Colonic mucosa (tissue), 4 donors: ENCODE measurements around the gene CERK. TPM values are rescaled to one million over a fixed set of nuclear protein-coding genes. Genes with fewer than 3 reads are reported as not detected.
A peak's percentile ranks its signal among the peaks of the same experiment; 100 is the strongest.
"Not testable (repeated sequence)": the region's sequence is repeated elsewhere in the genome, so short reads cannot be mapped to it uniquely, and the experiment has no call there.

Experiments used
- DNase-seq: peaks from one replicate; pipeline ENCODE4 v3.0.0-alpha.2; 2020
- H3K27ac ChIP-seq: fragments of 200-600 bp; one replicate; pipeline ENCODE4 v1.8.0; 2021
- H3K27me3 ChIP-seq: fragments of 200-600 bp; one replicate; pipeline ENCODE4 v1.8.0; 2021
- H3K36me3 ChIP-seq: fragments of 200-600 bp; one replicate; pipeline ENCODE4 v1.8.0; 2021
- H3K4me1 ChIP-seq: fragments of 200-600 bp; one replicate; pipeline ENCODE4 v1.8.0; 2021; ENCODE audit warnings: mild to moderate bottlenecking
- H3K4me3 ChIP-seq: fragments of 200-600 bp; one replicate; pipeline ENCODE4 v1.8.0; 2021
- H3K9ac ChIP-seq, 2 donors: one replicate each; pipeline ENCODE4 v1.7.0; 2013; ENCODE audit warnings: control low read depth in 2 of 2, low read depth in 2 of 2, low read length in 2 of 2
- H3K9me3 ChIP-seq: fragments of 200-600 bp; one replicate; pipeline ENCODE4 v1.8.0; 2021
- intact Hi-C: fragments of 100-400 bp; cut with DNase I; formaldehyde crosslinking; loops from one replicate; pipeline ENCODE4 v1.14.1; 2022
- total RNA-seq, 2 donors: library from RNA; stranded (reverse); fragmentation: NEBNext Ultra II Directional in 1 of 2; extraction: Animal tissue kit (Norgen Biotek cat#: 25700) in 1 of 2; gene quantifications; one replicate each; pipeline ENCODE4 v1.2.1, GENCODE V29; 2021
- TF ChIP-seq, protein P1 (sequence below): fragments of 200-600 bp; IDR thresholded peaks from one replicate; pipeline ENCODE4 v1.8.0; 2022; ENCODE audit warnings: antibody characterized with exemption, mild to moderate bottlenecking
- donor health status: healthy.
- donor health status: DM: no; HTN: no; CAD: no.
- donor health status: DM: no; HTN: no; CAD: no.

Gene CERK
- total RNA-seq, 2 donors from 2014 or later, result 24.7 to 46.6 TPM

DNA sequence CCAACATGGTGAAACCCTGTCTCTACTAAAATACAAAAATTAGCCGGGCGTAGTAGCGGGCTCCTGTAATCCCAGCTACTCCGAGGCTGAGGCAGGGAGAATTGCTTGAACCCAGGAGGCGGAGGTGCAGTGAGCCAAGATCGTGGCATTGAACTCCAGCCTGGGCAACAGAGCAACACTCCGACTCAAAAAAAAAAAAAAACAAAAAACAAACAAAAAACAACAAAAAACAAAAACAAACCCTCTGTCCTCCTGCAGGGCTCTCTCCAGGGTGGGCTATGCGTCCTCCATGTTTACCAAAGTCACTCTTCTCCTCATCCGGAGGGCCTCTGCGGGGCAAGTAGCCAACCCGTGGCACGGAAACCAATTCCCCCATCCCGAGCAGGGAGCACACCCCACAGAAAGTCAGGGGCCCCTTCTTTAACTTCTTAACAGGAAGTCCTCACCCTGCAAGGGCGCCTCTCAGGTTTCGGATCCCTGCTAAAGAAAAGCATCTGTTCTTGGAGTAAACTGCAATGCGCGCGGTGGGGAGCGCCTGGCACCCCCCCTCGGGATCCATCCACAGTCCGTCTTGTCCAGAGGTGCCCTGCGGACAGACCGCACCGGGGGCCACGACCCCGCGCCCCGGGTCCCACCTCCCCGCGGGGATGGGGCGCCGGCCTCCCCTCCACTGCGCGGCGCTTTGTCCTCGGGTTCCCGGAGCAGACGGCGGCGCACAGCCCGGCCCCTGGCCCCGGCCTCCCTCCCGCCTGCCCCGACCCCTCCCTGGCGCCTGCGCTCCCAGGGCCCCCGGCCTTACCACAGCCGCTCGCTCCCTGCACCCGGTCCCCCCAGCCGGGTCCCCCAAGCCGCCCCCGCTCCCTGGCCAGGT lies 712 bp downstream of the CERK start:
- DNase-seq, result no peak
- H3K4me1 ChIP-seq, result peaks cover 36% of the 10 kb centered on the region
- H3K27me3 ChIP-seq, result no peaks in the 10 kb centered on the region
- intact Hi-C loops, result loop anchor here (10.0 kb wide), 1 partner anchor 163 kb away; no protein-coding TSS in a partner anchor
- H3K27ac ChIP-seq, result peak overlapping the region; percentile 85
- no peaks in the 10 kb centered on the region for H3K9me3 ChIP-seq
- peak overlapping the region; percentile 84 for H3K4me3 ChIP-seq
- no peaks in the 10 kb centered on the region for H3K36me3 ChIP-seq
- TF ChIP-seq, protein P1, sequence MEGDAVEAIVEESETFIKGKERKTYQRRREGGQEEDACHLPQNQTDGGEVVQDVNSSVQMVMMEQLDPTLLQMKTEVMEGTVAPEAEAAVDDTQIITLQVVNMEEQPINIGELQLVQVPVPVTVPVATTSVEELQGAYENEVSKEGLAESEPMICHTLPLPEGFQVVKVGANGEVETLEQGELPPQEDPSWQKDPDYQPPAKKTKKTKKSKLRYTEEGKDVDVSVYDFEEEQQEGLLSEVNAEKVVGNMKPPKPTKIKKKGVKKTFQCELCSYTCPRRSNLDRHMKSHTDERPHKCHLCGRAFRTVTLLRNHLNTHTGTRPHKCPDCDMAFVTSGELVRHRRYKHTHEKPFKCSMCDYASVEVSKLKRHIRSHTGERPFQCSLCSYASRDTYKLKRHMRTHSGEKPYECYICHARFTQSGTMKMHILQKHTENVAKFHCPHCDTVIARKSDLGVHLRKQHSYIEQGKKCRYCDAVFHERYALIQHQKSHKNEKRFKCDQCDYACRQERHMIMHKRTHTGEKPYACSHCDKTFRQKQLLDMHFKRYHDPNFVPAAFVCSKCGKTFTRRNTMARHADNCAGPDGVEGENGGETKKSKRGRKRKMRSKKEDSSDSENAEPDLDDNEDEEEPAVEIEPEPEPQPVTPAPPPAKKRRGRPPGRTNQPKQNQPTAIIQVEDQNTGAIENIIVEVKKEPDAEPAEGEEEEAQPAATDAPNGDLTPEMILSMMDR, result no peak
- H3K9ac ChIP-seq, result peak overlapping the region; percentile 87 to 92

DNA sequence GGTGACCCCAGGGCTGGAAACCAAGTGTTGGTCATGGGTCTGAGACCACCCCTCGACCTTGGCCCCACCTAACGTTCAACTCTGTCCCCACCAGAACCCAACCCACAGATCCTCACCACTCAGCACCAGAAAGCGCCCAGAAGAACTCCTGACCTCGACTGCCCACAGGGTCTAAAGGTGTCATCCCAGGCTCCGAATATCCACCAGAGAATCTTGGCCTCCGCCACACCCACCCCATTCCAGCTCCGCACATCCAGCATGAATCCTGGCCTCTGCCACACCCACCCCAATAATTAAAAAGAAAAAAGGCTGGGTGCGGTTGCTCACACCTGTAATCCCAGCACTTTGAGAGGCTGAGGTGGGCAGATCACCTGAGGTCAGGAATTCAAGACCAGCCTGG lies 1.3 kb downstream of the CERK start:
- Histone ChIP-seq H3K4me1 (peaks cover 40% of the 10 kb centered on the region), H3K9ac (peak overlapping the region; percentile 35 to 87), H3K9me3 (no peaks in the 10 kb centered on the region), H3K36me3 (no peaks in the 10 kb centered on the region), H3K27ac (peak overlapping the region; percentile 85), H3K4me3 (peak overlapping the region; percentile 84), H3K27me3 (no peaks in the 10 kb centered on the region)
- peak; percentile 69 for DNase-seq
- intact Hi-C loops, result loop anchor here (10.0 kb wide), 1 partner anchor 162 kb away; no protein-coding TSS in a partner anchor
- TF ChIP-seq, protein P1, result no peak

DNA sequence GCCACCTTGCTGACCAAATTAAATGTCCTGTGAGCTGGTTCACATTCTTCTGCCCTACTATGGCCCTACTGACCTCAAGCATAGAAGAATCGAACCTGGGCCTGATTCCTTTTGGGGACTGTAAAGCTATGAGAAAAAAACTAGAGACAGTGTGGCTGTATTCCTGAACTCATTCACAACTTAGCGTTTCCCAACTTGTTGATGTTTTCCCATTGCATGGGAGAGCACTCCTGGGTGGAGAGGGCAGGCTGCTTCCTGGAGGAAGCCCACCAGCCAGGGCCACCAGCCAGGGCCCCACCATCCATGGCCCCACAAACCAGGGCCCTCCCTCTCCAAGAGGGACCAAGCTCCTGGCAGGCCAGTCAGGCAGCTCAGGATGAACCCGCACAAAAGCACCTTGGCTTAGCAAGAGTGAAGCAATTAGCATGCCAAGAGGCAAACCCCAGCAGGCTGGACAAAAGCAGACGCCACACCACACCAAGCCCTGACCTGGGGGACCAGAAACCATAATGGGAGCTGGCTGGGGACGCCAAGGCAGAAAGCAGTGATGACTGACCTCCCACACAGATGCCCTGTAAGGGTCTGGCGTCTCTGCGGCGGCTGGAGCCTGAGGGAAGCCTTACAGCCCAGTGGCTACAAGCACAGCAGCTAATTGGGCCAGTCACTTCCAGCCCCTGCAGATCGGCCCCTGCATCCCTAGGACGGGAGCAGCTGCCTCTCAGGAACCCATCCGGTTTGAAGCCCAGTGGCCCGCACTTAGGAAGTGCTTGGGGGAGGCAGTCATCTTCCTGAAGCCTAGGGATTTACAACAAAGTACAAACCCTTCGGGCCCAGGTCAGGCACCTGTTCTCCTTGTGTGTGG lies 2.1 kb downstream of the CERK start:
- no peak for DNase-seq
- Histone ChIP-seq H3K9me3 (no peaks in the 10 kb centered on the region), H3K4me3 (peak overlapping the region; percentile 84), H3K9ac (peak overlapping the region; percentile 60 to 87), H3K36me3 (no peaks in the 10 kb centered on the region), H3K27me3 (no peaks in the 10 kb centered on the region), H3K27ac (peak overlapping the region; percentile 51), H3K4me1 (peaks cover 47% of the 10 kb centered on the region)
- TF ChIP-seq, protein P1, result no peak
- intact Hi-C loops, result loop anchor here (10.0 kb wide), 1 partner anchor 161 kb away; no protein-coding TSS in a partner anchor

DNA sequence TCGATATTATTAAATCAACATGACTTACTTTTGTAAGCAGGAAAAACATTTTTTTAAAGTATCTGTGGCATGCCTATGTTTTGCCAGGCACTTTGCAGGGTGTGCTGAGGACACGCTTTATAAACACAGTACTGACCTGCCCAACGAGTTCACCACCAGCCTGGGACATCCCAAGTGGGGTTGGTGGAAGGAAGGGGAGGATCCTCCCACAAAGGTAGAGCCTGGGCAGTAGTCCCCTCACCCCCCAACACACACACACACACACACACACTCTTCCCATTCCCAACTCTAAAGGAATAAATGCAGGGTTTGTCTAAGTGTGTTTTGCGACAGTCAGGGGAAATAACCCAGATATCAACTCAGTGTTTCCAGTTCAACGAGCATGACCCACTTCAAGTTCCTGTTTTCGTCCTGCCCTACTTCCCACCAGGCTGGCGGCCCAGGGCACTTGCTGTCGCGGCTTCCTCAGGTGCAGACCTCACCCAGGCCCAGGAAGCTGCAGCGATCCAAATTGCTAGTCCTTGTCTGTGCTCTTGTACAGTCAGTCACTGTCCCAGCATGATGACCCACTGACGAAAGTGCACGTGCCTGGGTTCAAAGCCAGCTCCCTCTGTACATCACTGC lies 3.1 kb downstream of the CERK start:
- Histone ChIP-seq H3K9ac (peak overlapping the region; percentile 60 to 87), H3K4me3 (no peak overlapping the region), H3K27ac (peak overlapping the region; percentile 51), H3K9me3 (no peaks in the 10 kb centered on the region), H3K4me1 (peaks cover 49% of the 10 kb centered on the region), H3K36me3 (no peaks in the 10 kb centered on the region), H3K27me3 (no peaks in the 10 kb centered on the region)
- TF ChIP-seq, protein P1, result no peak
- intact Hi-C loops, result loop anchor here (10.0 kb wide), 1 partner anchor 160 kb away; no protein-coding TSS in a partner anchor
- peak; percentile 61 for DNase-seq

DNA sequence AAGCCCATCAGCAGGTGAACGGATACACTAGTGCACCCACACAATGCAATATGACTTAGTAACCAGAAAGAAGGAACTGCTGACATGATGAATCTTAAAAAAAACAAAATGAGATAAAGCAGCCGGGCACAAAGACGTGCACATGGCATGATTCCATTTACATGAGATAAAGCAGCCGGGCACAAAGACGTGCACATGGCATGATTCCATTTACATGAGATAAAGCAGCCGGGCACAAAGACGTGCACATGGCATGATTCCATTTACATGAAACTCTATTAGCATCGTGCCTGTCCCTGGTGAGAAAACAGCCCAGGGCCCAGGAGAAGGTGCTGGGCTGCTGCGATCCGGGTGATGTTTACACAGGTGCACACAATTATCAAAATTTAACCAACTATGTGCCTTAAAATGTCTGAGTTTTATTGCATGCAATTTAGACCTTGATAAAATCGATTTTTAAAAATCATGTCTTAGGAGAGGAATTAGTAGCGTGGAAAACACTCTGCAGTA lies 3.8 kb downstream of the CERK start:
- not testable (repeated sequence) for H3K36me3 ChIP-seq, H3K4me3 ChIP-seq, H3K27me3 ChIP-seq, DNase-seq, H3K9ac ChIP-seq, H3K9me3 ChIP-seq
- Histone ChIP-seq H3K4me1 (peaks cover 42% of the 10 kb centered on the region), H3K27ac (peak overlapping the region; percentile 51)
- intact Hi-C loops, result loop anchor here (10.0 kb wide), 1 partner anchor 159 kb away; no protein-coding TSS in a partner anchor
